Adrenal gland (tissue), 12 donors: ENCODE results near the gene CD248. TPM values are rescaled to one million over a fixed set of nuclear protein-coding genes. Genes with fewer than 3 reads are reported as not detected.

Source experiments
- DNase-seq, 7 donors: peaks; one replicate each; pipeline ENCODE4 v3.0.0-alpha.2; 2019 to 2020
- H3K27ac ChIP-seq, 5 donors: fragments of 200-600 bp; sonication (generic) in 4 of 5; 1 replicate in 3 of 5; 2 replicates in 2 of 5; pipeline versions ENCODE4 v1.5.1 to v1.8.0; 2016 to 2020; ENCODE audit warnings: mild to moderate bottlenecking in 1 of 5
- H3K27me3 ChIP-seq: fragments of 200-600 bp; 2 replicates; pipeline ENCODE4 v1.8.0; 2021
- H3K36me3 ChIP-seq, 2 donors: fragments of 200-600 bp; replicated peaks in 1 of 2; 1 replicate in 1 of 2; 2 replicates in 1 of 2; pipeline versions ENCODE4 v1.5.1 to v1.8.0; 2018 to 2022
- H3K4me1 ChIP-seq, 2 donors: fragments of 200-600 bp; replicated peaks in 1 of 2; 1 replicate in 1 of 2; 2 replicates in 1 of 2; pipeline versions ENCODE4 v1.5.1 to v1.8.0; 2018 to 2021
- H3K4me3 ChIP-seq, 4 donors: fragments of 200-600 bp; sonication (generic) in 3 of 4; one replicate each; pipeline ENCODE4 v1.5.1; 2016 to 2018
- H3K9me3 ChIP-seq, 3 donors: fragments of 200-600 bp; sonication (generic) in 1 of 3; replicated peaks in 1 of 3; 1 replicate in 2 of 3; 2 replicates in 1 of 3; pipeline versions ENCODE4 v1.5.1 to v1.8.0; 2016 to 2021
- CTCF ChIP-seq, 6 experiments: fragments of 450-650 bp in 4 of 6; fragments of 200-600 bp in 2 of 6; sonication (generic) in 1 of 6; IDR thresholded peaks; 1 replicate in 5 of 6; 2 replicates in 1 of 6; pipeline versions ENCODE4 v1.5.1 to v1.8.0; 2016 to 2021; ENCODE audit warnings: antibody characterized with exemption in 6 of 6, mild to moderate bottlenecking in 2 of 6, moderate library complexity in 1 of 6
- POLR2A ChIP-seq, 2 donors: fragments of 450-650 bp; IDR thresholded peaks; one replicate each; pipeline ENCODE4 v1.6.1; 2017; ENCODE audit warnings: antibody characterized with exemption in 2 of 2, mild to moderate bottlenecking in 2 of 2, moderate library complexity in 1 of 2
- WGBS, 4 donors: extraction: QIAGEN DNeasy Blood & Tissue Kit in 2 of 4; methylation state at CpG; one replicate each; pipeline versions ENCODE4 v1.1.5 to v1.1.7; 2013 to 2017; 5-methylcytosine and 5-hydroxymethylcytosine counted together
- intact Hi-C, 2 donors: fragments of 100-400 bp; cut with DNase I; formaldehyde crosslinking; loops; one replicate each; pipeline versions ENCODE4 v1.14.1 to v1.15.0; 2022 to 2023
- polyA plus RNA-seq, 3 donors: library from polyadenylated mRNA; stranded (reverse); fragments of 200-250 nt in 2 of 3; fragments of 350-450 nt in 1 of 3; fragmentation: Illumina TruSeq in 1 of 3; extraction: RNeasy Lipid Tissue Mini Kit (QIAGEN cat#74804) in 1 of 3; gene quantifications; one replicate each; pipeline ENCODE4 v1.2.3, GENCODE V29; 2013 to 2014
- total RNA-seq, 9 donors: library from RNA; depleted of rRNA in 4 of 9; stranded (reverse); fragments of >200 nt in 4 of 9; fragments of 120-200 nt in 1 of 9; fragmentation: NEBNext Ultra II Directional in 1 of 9; extraction: Animal tissue kit (Norgen Biotek cat#: 25700) in 1 of 9; gene quantifications; one replicate each; pipeline versions ENCODE4 v1.1.0 to v1.2.4, GENCODE V29; 2013 to 2023
- donor health status: healthy with polysubstance abuse.
- donor health status: Bipolar disorder and iron deficiency.
- donor health status: DM: yes; HTN: yes; CAD: no.
- donor health status: DM: no; HTN: no; CAD: no.
- donor health status: DM: no; HTN: no; CAD: no.
- donor health status: DM: yes; HTN: yes; CAD: no.

Gene CD248
- total and polyA plus RNA-seq, 12 donors = 3.8 to 28.0 (median 15.8) TPM

DNA sequence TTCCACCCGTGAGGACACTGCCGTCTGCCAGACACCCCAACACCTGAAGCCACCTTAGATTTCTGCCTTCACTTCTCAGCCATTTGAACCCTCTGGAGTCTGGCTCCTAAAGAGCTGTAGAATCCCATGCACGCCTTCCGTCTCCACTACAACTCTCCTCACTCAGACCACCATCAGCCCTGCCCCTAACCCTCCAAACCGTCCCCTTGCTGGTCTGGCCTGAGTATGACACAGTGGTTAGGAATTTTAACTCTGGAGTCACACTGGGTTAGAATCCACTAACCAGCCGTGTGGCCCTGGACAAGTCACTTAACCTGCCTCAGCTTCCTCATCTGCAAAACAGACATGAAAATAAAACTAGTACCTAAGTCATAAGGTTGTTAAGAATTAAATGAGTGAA, 35.8 kb downstream of the CD248 start:
- Histone ChIP-seq H3K27me3 (no peaks in the 10 kb centered on the region), H3K36me3 (peaks cover 0 to 5% of the 10 kb centered on the region in 2 donors), H3K4me3 (no peak overlapping the region), H3K4me1 (peaks cover 6 to 18% of the 10 kb centered on the region in 2 donors), H3K9me3 (no peaks in the 10 kb centered on the region), H3K27ac (no peak overlapping the region)
- TF ChIP-seq POLR2A (IDR thresholded peaks at IDR 0.05) = no peak
- TF ChIP-seq CTCF (IDR thresholded peaks at IDR 0.05) = no peak
- intact Hi-C loops = loop anchor here (5.0 to 10.0 kb wide), 2 partner anchors 56 to 59 kb away; no protein-coding TSS in a partner anchor
- DNase-seq = no peak
- WGBS, 4 donors = 75 to 93% (median 83%) methylated on average over 6 of the region's 6 CpGs

GRCh38 chr11:66280428-66280827, 36.4 kb downstream of the CD248 start:
- TF ChIP-seq POLR2A (IDR thresholded peaks at IDR 0.05) = no peak
- no peak for TF ChIP-seq CTCF (IDR thresholded peaks at IDR 0.05)
- no peak overlapping the region for H3K4me3 ChIP-seq
- peaks cover 0 to 11% of the 10 kb centered on the region in 2 donors for H3K36me3 ChIP-seq
- peak in 2 of 7 donors; percentile 38 to 70 for DNase-seq
- H3K27me3 ChIP-seq = no peaks in the 10 kb centered on the region
- H3K9me3 ChIP-seq = no peaks in the 10 kb centered on the region
- intact Hi-C loops = loop anchor here (5.0 to 10.0 kb wide), 2 partner anchors 56 to 58 kb away; no protein-coding TSS in a partner anchor
- H3K27ac ChIP-seq = peak overlapping the region in 1 of 5 donors; percentile 41
- H3K4me1 ChIP-seq = peaks cover 6 to 12% of the 10 kb centered on the region in 2 donors
- WGBS, 4 donors = 80 to 94% (median 83%) methylated on average over 5 to 14 of the region's 14 CpGs

DNA sequence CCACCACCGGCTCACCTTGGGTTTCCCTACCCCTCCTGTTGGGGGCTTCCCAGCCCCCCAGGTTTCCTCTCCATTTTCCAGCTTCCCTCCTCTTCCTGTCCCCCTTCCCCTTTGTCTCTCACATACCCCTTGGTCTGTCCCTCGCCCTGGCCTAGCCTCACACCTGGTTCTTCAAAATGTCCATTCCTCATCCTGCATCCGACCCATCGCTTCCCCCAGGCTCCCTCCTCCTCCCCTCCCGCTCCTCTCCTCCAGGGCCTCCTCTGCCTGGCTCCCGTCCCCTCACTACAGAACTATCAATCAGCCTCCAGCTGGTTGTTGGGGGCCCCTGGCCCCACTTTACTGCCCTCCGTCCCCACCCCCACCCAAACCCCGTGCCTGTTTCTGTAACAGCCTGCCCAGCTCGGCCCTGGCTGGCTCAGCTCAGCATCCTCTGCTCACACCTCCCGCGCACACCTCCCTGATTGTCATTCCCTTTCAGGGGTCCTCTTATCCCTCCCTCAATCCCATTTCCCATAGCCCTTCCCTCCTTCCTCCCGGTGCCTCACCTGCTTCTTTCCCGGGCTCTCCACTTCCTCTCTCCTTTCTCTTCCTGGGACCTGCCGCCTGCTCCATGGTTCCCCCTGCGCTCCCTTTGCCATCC, 37.6 kb downstream of the CD248 start:
- Histone ChIP-seq H3K27me3 (no peaks in the 10 kb centered on the region), H3K27ac (peak overlapping the region in 1 of 5 donors; percentile 41), H3K4me1 (peaks cover 6% of the 10 kb centered on the region in 2 donors), H3K36me3 (peaks cover 0 to 22% of the 10 kb centered on the region in 2 donors), H3K4me3 (no peak overlapping the region), H3K9me3 (no peaks in the 10 kb centered on the region)
- DNase-seq = no peak
- 63 to 66% (median 65%) methylated on average over 15 of the region's 15 CpGs for WGBS, 4 donors
- TF ChIP-seq POLR2A (IDR thresholded peaks at IDR 0.05) (no peak), CTCF (IDR thresholded peaks at IDR 0.05) (no peak)
- intact Hi-C loops = no loop called here

- intact Hi-C loops = no loop called here
Observed at GRCh38 chr11:66278363-66279091, 38.3 kb downstream of the CD248 start.

More at GRCh38 chr11:66278363-66279091, 38.3 kb downstream of the CD248 start:
- TF ChIP-seq POLR2A (IDR thresholded peaks at IDR 0.05) = no peak
- TF ChIP-seq CTCF (IDR thresholded peaks at IDR 0.05) = no peak
- H3K4me1 ChIP-seq = peaks cover 6% of the 10 kb centered on the region in 2 donors
- no peaks in the 10 kb centered on the region for H3K9me3 ChIP-seq
- no peaks in the 10 kb centered on the region for H3K27me3 ChIP-seq
- 3 to 9% (median 4%) methylated on average over 10 to 45 of the region's 45 CpGs for WGBS, 4 donors
- H3K4me3 ChIP-seq = peak overlapping the region in 1 of 4 donors; percentile 55
- peaks cover 0 to 28% of the 10 kb centered on the region in 2 donors for H3K36me3 ChIP-seq
- DNase-seq = no peak
- H3K27ac ChIP-seq = no peak overlapping the region
